ENCODE data around the gene WDR90.

DNA sequence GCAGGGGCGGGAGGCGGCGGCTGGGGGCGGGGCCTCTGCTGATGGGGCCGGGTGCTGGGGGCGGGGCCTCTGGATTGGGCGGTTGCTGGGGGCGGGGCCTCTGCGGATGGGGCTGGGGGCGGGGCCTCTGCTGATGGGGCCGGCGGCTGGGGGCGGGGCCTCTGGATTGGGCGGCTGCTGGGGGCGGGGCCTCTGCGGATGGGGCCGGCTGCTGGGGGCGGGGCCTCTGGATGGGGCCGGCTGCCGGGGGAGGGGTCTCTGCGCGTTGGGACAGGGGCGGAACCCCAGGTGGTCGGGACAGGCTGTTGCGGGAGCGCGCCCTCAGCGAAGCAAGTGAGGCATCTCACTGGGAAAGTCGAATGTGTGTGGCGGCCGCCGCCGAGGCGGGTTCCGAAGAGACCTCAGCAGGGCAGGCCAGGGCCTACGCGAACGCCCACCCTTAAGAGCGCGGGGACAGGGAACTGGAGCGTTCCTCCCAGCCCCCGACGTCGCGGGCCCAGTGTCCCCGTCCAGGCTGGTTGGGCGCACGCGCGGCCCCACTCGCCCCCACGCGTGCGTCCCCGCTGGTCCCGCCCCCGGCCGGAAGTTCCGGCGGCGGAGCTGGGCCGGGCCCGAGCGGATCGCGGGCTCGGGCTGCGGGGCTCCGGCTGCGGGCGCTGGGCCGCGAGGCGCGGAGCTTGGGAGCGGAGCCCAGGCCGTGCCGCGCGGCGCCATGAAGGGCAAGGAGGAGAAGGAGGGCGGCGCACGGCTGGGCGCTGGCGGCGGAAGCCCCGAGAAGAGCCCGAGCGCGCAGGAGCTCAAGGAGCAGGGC, 30.9 kb downstream of the WDR90 start, which contains the start of gene STUB1:
- TF ChIP-seq, protein P1, sequence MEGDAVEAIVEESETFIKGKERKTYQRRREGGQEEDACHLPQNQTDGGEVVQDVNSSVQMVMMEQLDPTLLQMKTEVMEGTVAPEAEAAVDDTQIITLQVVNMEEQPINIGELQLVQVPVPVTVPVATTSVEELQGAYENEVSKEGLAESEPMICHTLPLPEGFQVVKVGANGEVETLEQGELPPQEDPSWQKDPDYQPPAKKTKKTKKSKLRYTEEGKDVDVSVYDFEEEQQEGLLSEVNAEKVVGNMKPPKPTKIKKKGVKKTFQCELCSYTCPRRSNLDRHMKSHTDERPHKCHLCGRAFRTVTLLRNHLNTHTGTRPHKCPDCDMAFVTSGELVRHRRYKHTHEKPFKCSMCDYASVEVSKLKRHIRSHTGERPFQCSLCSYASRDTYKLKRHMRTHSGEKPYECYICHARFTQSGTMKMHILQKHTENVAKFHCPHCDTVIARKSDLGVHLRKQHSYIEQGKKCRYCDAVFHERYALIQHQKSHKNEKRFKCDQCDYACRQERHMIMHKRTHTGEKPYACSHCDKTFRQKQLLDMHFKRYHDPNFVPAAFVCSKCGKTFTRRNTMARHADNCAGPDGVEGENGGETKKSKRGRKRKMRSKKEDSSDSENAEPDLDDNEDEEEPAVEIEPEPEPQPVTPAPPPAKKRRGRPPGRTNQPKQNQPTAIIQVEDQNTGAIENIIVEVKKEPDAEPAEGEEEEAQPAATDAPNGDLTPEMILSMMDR (optimal IDR thresholded peaks at IDR 0.05 in 1 of 3, IDR thresholded peaks at IDR 0.05 in 1 of 3, conservative IDR thresholded peaks at IDR 0.05 in 1 of 3; ENCODE audit: extremely low read depth in 1 of 3, insufficient read depth in 2 of 3, low read length in 3 of 3) = no peak
- no peak for TF ChIP-seq EZH2 (IDR thresholded peaks at IDR 0.05; ENCODE audit: low read length)

Measured in keratinocyte (primary cell).